ENCODE data around the gene SLC18A3. TPM values are rescaled to one million over a fixed set of nuclear protein-coding genes. Genes with fewer than 3 reads are reported as not detected.

Gene SLC18A3
- total and polyA plus RNA-seq, 7 donors = 0.16 to 2.5 (median 0.83) TPM; not detected in 3

- 31 to 55% methylated on average over 8 of the region's 8 CpGs for WGBS, 2 donors
- intact Hi-C loops (cut with DNase I) = no loop called here
- Histone ChIP-seq H3K27ac (no peak overlapping the region), H3K9me3 (no peaks in the 10 kb centered on the region), H3K4me3 (no peak overlapping the region), H3K36me3 (no peaks in the 10 kb centered on the region), H3K4me1 (no peaks in the 10 kb centered on the region), H3K27me3 (no peaks in the 10 kb centered on the region)
- DNase-seq = no peak
- TF ChIP-seq CTCF (IDR thresholded peaks at IDR 0.05) (no peak), POLR2AphosphoS5 (IDR thresholded peaks at IDR 0.05) (no peak), POLR2A (IDR thresholded peaks at IDR 0.05) (no peak)
Measured at GRCh38 chr10:49661140-49661856, 51.2 kb downstream of the SLC18A3 start.

Other genes starting within 250 kb of the SLC18A3 start
- gene DRGX, start 214.2 kb upstream of the SLC18A3 start, total RNA-seq = not detected
- under 1 TPM in 2 of 3 donors, not detected in 1; 0.23 to 0.42 TPM for gene DRGX, start 214.2 kb upstream of the SLC18A3 start, polyA plus RNA-seq
- gene ERCC6, start 71.2 kb upstream of the SLC18A3 start, total RNA-seq = 10 to 100 TPM; 10.9 to 16.6 (median 11.7) TPM
- gene ERCC6, start 71.2 kb upstream of the SLC18A3 start, polyA plus RNA-seq = 1 to 10 TPM; 3.0 to 4.5 (median 4.4) TPM
- under 1 TPM in 1 of 4 donors, not detected in 3; 0.41 TPM for gene CHAT, start 3.7 kb downstream of the SLC18A3 start, total RNA-seq
- gene CHAT, start 3.7 kb downstream of the SLC18A3 start, polyA plus RNA-seq = under 1 TPM in 1 of 3 donors, not detected in 2; 0.57 TPM
- not detected for gene C10orf53, start 69.3 kb downstream of the SLC18A3 start, total RNA-seq
- gene C10orf53, start 69.3 kb downstream of the SLC18A3 start, polyA plus RNA-seq = not detected
- 1 to 10 TPM in 3 of 4 donors, under 1 TPM in 1; 0.82 to 6.1 (median 2.2) TPM for gene OGDHL, start 152.0 kb downstream of the SLC18A3 start, total RNA-seq
- gene OGDHL, start 152.0 kb downstream of the SLC18A3 start, polyA plus RNA-seq = 1 to 10 TPM in 2 of 3 donors, under 1 TPM in 1; 0.46 to 2.4 (median 1.2) TPM

Data from sigmoid colon (tissue), 7 donors.